Thoracic aorta (tissue), 2 donors: ENCODE results near the gene TBC1D10B. TPM values are rescaled to one million over a fixed set of nuclear protein-coding genes. Genes with fewer than 3 reads are reported as not detected.

Experiments used
- ATAC-seq: fragments of 150-250 bp; one replicate; pipeline ENCODE4 v1.8.0; 2017; ENCODE audit warnings: low read depth; ENCODE audit not compliant: insufficient number of reproducible peaks, low FRiP score
- DNase-seq: peaks from one replicate; pipeline ENCODE4 v3.0.0-alpha.2; 2020; ENCODE audit warnings: low spot score
- H3K27ac ChIP-seq, 2 donors: fragments of 200-600 bp; sonication (generic); 1 replicate in 1 of 2; 2 replicates in 1 of 2; pipeline ENCODE4 v1.5.1; 2016; ENCODE audit warnings: mild to moderate bottlenecking in 2 of 2, moderate library complexity in 2 of 2
- H3K27me3 ChIP-seq: fragments of 200-600 bp; sonication (generic); replicated peaks from 2 replicates; pipeline ENCODE4 v1.6.0; 2016; ENCODE audit warnings: mild to moderate bottlenecking; ENCODE audit not compliant: insufficient read depth
- H3K36me3 ChIP-seq: fragments of 200-600 bp; sonication (generic); one replicate; pipeline ENCODE4 v1.5.1; 2016
- H3K4me1 ChIP-seq, 2 donors: fragments of 200-600 bp; sonication (generic); 1 replicate in 1 of 2; 2 replicates in 1 of 2; pipeline versions ENCODE4 v1.5.1 to v1.6.0; 2016; ENCODE audit warnings: low read depth in 2 of 2, mild to moderate bottlenecking in 1 of 2; ENCODE audit not compliant: control insufficient read depth in 1 of 2
- H3K4me3 ChIP-seq: fragments of 200-600 bp; sonication (generic); 2 replicates; pipeline ENCODE4 v1.5.1; 2016; ENCODE audit warnings: mild to moderate bottlenecking
- H3K9me3 ChIP-seq: fragments of 200-600 bp; sonication (generic); 2 replicates; pipeline ENCODE4 v1.5.1; 2016
- total RNA-seq, 2 donors: library from RNA; depleted of rRNA; stranded (reverse); fragments of >200 nt; gene quantifications; one replicate each; pipeline versions ENCODE4 v1.1.0 to v1.2.3, GENCODE V29; 2016
- TF ChIP-seq, protein P1 (sequence below): fragments of 200-600 bp; sonication (generic); IDR thresholded peaks from one replicate; pipeline ENCODE4 v1.5.1; 2019; ENCODE audit warnings: antibody characterized with exemption

Gene TBC1D10B
- total RNA-seq, 2 donors from 2014 or later, result 34.5 TPM

GRCh38 chr16:30372038-30372712 lies 1.9 kb upstream of the TBC1D10B start:
- ATAC-seq (no peak), DNase-seq (no peak)
- Histone ChIP-seq H3K27ac (no peak overlapping the region), H3K4me1 (peaks cover 18 to 24% of the 10 kb centered on the region in 2 donors), H3K9me3 (no peaks in the 10 kb centered on the region), H3K36me3 (no peaks in the 10 kb centered on the region), H3K27me3 (no peaks in the 10 kb centered on the region), H3K4me3 (no peak overlapping the region)
- TF ChIP-seq, protein P1, sequence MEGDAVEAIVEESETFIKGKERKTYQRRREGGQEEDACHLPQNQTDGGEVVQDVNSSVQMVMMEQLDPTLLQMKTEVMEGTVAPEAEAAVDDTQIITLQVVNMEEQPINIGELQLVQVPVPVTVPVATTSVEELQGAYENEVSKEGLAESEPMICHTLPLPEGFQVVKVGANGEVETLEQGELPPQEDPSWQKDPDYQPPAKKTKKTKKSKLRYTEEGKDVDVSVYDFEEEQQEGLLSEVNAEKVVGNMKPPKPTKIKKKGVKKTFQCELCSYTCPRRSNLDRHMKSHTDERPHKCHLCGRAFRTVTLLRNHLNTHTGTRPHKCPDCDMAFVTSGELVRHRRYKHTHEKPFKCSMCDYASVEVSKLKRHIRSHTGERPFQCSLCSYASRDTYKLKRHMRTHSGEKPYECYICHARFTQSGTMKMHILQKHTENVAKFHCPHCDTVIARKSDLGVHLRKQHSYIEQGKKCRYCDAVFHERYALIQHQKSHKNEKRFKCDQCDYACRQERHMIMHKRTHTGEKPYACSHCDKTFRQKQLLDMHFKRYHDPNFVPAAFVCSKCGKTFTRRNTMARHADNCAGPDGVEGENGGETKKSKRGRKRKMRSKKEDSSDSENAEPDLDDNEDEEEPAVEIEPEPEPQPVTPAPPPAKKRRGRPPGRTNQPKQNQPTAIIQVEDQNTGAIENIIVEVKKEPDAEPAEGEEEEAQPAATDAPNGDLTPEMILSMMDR, result no peak

DNA sequence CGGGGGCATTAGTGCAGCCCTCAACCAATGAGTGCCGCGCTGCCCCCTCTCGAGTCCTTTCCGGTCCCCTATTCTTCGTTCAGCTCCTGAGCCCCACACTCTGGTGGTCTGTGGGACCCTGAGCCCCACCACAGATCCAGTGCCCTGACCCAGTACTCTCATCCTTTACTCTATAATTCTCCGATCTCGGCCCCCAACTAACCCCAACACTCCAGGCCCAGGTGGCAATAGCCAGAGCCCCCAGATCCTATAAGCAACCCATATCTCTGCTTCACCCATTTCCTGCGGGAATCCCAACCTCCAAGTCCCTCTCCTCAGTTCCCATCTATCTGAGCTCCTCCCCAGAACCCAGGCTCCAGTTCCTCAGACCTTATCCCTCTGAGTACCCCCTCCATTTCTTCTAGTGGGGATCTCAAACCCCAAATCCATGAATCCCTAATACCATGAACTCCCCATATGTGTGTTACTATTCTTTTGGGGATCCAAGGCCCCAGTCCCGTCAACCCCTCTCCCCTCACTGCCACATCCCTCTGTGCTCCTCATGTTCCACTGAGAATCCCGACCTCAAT lies 1.0 kb upstream of the TBC1D10B start:
- H3K36me3 ChIP-seq, result no peaks in the 10 kb centered on the region
- ATAC-seq, result no peak
- H3K9me3 ChIP-seq, result no peaks in the 10 kb centered on the region
- peak overlapping the region; percentile 81 to 82 for H3K27ac ChIP-seq
- H3K4me1 ChIP-seq, result peaks cover 24 to 25% of the 10 kb centered on the region in 2 donors
- no peak for DNase-seq
- H3K4me3 ChIP-seq, result peak overlapping the region; percentile 69
- no peaks in the 10 kb centered on the region for H3K27me3 ChIP-seq
- TF ChIP-seq, protein P1, result no peak

DNA sequence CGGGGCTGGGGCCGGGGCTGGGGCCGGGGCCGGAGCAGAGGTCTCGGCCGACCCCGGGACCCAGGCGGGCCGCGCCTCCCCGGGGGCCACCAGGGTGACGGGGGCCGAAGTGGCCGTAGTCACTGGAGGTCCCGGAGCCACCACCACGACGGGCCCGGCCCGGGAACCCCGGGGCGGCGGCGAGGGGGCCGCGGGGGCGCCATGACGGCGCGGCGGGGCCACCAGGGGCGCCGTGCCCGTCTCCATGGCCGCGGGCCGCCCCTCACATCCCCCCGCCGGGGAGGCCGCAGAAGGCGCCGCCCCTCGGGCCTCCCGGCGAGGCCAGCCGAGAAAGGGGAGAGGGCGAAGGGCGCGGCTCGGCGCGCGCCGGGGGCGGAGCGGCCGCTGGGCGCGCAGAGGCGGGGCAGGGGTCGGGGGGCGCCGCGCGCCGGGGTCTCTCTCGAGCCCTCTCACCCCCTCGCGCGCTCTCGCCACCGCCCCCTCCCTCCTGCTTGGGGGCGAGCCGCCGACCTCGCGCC lies 297 bp downstream of the TBC1D10B start:
- peak overlapping the region; percentile 93 for H3K4me3 ChIP-seq
- no peaks in the 10 kb centered on the region for H3K27me3 ChIP-seq
- H3K27ac ChIP-seq, result peak overlapping the region; percentile 32 to 62
- ATAC-seq (no peak), DNase-seq (no peak)
- TF ChIP-seq, protein P1, result no peak
- peaks cover 5% of the 10 kb centered on the region for H3K36me3 ChIP-seq
- H3K9me3 ChIP-seq, result no peaks in the 10 kb centered on the region
- peaks cover 24 to 25% of the 10 kb centered on the region in 2 donors for H3K4me1 ChIP-seq

DNA sequence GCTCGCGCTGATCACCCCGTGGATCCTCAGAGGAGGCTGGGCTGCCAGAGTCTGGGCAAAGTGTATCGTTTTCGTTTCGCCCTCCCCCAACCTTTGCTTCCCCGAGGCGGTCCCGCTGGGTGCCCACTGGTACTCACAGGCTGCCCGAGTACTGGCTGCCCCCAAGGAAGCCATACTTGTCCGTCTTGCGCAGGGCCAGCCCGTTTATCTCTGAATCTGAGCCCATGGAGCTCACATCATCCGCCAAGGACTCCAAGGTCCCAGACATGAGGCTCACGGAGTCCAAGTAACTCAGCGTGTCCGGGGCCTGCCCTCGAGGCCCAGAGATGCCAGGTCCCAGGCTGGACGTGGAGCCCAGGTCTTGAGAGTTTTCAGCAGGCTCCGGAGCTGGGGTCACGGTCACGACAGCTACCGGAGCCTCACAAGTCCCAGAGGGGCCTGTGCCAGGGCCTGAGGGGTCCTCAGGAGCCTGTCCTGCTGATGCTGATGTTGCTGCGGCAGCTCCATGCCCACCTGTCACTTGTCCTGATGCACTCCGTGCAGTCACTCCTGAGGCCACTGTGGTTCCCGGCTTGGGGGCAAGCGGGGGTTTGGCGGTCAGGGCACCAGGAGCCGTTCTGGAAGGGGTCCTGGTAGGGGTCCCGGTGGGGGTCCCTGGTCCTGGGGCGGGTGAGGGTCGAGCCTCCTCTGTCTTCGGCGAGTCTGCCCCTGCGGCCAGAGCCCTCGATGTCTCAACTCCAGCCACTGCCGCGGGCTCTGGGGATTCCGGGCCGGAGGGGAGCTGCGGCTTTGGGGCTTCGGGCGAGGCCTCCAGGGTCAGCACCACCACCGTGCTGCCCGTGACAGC lies 980 bp downstream of the TBC1D10B start:
- Histone ChIP-seq H3K4me1 (peaks cover 24 to 25% of the 10 kb centered on the region in 2 donors), H3K27me3 (no peaks in the 10 kb centered on the region), H3K9me3 (no peaks in the 10 kb centered on the region), H3K27ac (peak overlapping the region; percentile 41 to 62), H3K4me3 (peak overlapping the region; percentile 93), H3K36me3 (peaks cover 5% of the 10 kb centered on the region)
- TF ChIP-seq, protein P1, result no peak
- DNase-seq (no peak), ATAC-seq (no peak)

DNA sequence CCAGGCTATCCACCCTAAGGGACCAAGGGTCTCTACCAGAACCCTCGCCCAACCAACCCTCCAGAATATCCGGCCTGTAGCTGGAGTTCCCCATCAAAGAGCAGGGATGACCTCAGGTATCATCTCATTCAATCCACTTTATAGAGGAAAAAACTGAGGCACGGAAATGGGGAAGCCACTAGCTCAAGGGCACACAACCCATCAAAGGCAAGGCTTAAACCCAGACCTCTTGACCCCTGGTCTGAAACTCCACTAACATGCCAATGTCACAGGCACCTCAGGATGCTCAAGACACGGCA lies 1.6 kb downstream of the TBC1D10B start:
- H3K9me3 ChIP-seq, result no peaks in the 10 kb centered on the region
- peaks cover 24 to 25% of the 10 kb centered on the region in 2 donors for H3K4me1 ChIP-seq
- DNase-seq, result no peak
- peaks cover 5% of the 10 kb centered on the region for H3K36me3 ChIP-seq
- H3K27me3 ChIP-seq, result no peaks in the 10 kb centered on the region
- TF ChIP-seq, protein P1, result no peak
- peak overlapping the region; percentile 93 for H3K4me3 ChIP-seq
- peak overlapping the region; percentile 27 to 62 for H3K27ac ChIP-seq
- no peak for ATAC-seq
